Nephron progenitor cell (in vitro differentiated cells): ENCODE data around the gene COL9A3.

Experiments
- DNase-seq: peaks from one replicate; pipeline ENCODE4 v3.0.0; 2021
- H3K27ac Mint-ChIP-seq: 2 replicates; pipeline ENCODE4 v1.8.0; 2021; ENCODE audit warnings: mild to moderate bottlenecking, moderate library complexity, mixed read lengths
- H3K27me3 Mint-ChIP-seq: 2 replicates; pipeline ENCODE4 v1.8.0; 2021; ENCODE audit warnings: mild to moderate bottlenecking, low read depth, mixed read lengths; ENCODE audit not compliant: poor library complexity
- H3K36me3 Mint-ChIP-seq: 2 replicates; pipeline ENCODE4 v1.8.0; 2021; ENCODE audit warnings: low read depth, mixed read lengths
- H3K4me1 Mint-ChIP-seq: 2 replicates; pipeline ENCODE4 v1.8.0; 2021; ENCODE audit warnings: mixed read lengths
- H3K4me3 Mint-ChIP-seq: 2 replicates; pipeline ENCODE4 v1.8.0; 2021; ENCODE audit warnings: mild to moderate bottlenecking, moderate library complexity, mixed read lengths
- H3K9me3 Mint-ChIP-seq: 2 replicates; pipeline ENCODE4 v1.8.0; 2021; ENCODE audit warnings: mild to moderate bottlenecking, moderate library complexity, mixed read lengths
- TF ChIP-seq, protein P1 (sequence below): fragments of 200-600 bp; sonication (generic); IDR thresholded peaks from 2 replicates; pipeline ENCODE4 v1.5.0; 2021; ENCODE audit warnings: antibody characterized with exemption

Gene COL9A3

GRCh38 chr20:62885896-62886708, 69.3 kb downstream of the COL9A3 start:
- H3K9me3 Mint-ChIP-seq, result no peaks in the 10 kb centered on the region
- no peak for DNase-seq
- H3K27ac Mint-ChIP-seq, result peak overlapping the region; percentile 55
- TF ChIP-seq, protein P1, sequence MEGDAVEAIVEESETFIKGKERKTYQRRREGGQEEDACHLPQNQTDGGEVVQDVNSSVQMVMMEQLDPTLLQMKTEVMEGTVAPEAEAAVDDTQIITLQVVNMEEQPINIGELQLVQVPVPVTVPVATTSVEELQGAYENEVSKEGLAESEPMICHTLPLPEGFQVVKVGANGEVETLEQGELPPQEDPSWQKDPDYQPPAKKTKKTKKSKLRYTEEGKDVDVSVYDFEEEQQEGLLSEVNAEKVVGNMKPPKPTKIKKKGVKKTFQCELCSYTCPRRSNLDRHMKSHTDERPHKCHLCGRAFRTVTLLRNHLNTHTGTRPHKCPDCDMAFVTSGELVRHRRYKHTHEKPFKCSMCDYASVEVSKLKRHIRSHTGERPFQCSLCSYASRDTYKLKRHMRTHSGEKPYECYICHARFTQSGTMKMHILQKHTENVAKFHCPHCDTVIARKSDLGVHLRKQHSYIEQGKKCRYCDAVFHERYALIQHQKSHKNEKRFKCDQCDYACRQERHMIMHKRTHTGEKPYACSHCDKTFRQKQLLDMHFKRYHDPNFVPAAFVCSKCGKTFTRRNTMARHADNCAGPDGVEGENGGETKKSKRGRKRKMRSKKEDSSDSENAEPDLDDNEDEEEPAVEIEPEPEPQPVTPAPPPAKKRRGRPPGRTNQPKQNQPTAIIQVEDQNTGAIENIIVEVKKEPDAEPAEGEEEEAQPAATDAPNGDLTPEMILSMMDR, result no peak
- H3K4me1 Mint-ChIP-seq, result peaks cover 38% of the 10 kb centered on the region
- H3K4me3 Mint-ChIP-seq, result no peak overlapping the region
- no peaks in the 10 kb centered on the region for H3K27me3 Mint-ChIP-seq
- H3K36me3 Mint-ChIP-seq, result peaks cover 70% of the 10 kb centered on the region

DNA sequence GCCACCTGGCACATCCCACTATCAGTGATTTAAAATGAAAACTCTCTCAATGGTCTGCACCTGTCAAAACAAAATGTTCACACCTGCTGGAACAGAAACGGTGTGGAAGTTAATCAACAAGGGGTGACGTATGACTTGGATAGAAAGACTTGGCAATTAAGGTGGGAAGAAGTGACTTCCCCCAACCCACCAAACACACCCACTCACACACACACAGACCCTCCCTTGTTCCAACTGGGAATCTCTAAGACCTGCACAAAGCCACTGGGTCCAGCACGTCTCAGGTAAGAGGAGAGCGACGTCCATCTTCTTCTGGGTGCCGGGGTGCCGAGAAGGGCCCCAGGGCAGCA, 69.8 kb downstream of the COL9A3 start:
- TF ChIP-seq, protein P1, result no peak
- peak overlapping the region; percentile 55 for H3K27ac Mint-ChIP-seq
- H3K4me3 Mint-ChIP-seq, result no peak overlapping the region
- H3K9me3 Mint-ChIP-seq, result no peaks in the 10 kb centered on the region
- H3K4me1 Mint-ChIP-seq, result peaks cover 33% of the 10 kb centered on the region
- DNase-seq, result no peak
- no peaks in the 10 kb centered on the region for H3K27me3 Mint-ChIP-seq
- H3K36me3 Mint-ChIP-seq, result peaks cover 71% of the 10 kb centered on the region

DNA sequence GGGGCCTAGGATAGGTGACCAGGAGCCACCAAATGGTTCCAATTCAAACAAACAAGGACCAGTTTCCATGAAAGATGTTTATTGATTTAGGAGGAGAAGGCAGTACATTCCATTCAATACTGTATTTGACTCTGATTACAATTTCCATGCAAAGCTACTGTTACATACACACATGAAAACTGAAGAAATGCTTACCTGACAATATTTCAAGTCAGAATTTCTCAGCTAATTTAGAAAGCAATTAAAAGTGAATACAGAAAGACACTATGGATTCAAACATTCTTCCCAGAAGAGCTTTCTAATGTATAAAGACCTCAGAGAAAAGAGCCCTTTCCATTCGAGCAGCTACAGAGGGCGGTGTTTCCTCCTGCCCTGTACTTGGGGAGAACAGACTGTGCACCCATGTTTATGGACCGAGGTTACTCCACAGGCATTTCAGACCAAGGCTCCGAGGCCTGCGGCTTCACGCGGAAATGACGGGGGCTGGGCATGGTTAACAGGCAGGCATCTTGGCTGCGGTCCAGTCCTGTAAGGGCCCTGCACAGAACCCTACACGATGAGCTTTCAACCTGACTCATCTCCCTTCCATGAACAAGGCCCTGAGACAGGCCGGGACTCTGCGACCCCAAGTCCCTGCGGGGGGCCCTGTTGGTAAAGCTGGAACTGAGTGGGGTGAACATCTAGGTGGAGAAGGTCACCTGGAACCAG, 70.5 kb downstream of the COL9A3 start:
- Mint-ChIP-seq H3K4me3 (no peak overlapping the region), H3K4me1 (peaks cover 28% of the 10 kb centered on the region), H3K27me3 (no peaks in the 10 kb centered on the region), H3K36me3 (peaks cover 71% of the 10 kb centered on the region), H3K27ac (peak overlapping the region; percentile 66), H3K9me3 (no peaks in the 10 kb centered on the region)
- TF ChIP-seq, protein P1, result no peak
- no peak for DNase-seq

GRCh38 chr20:62887860-62888239, 71.0 kb downstream of the COL9A3 start:
- no peak for DNase-seq
- H3K9me3 Mint-ChIP-seq, result no peaks in the 10 kb centered on the region
- no peak overlapping the region for H3K4me3 Mint-ChIP-seq
- H3K27me3 Mint-ChIP-seq, result no peaks in the 10 kb centered on the region
- TF ChIP-seq, protein P1, result no peak
- peaks cover 32% of the 10 kb centered on the region for H3K4me1 Mint-ChIP-seq
- peaks cover 75% of the 10 kb centered on the region for H3K36me3 Mint-ChIP-seq
- peak overlapping the region; percentile 45 for H3K27ac Mint-ChIP-seq

GRCh38 chr20:62888406-62888805, 71.6 kb downstream of the COL9A3 start:
- Mint-ChIP-seq H3K27ac (no peak overlapping the region), H3K9me3 (no peaks in the 10 kb centered on the region), H3K4me1 (peaks cover 34% of the 10 kb centered on the region), H3K27me3 (no peaks in the 10 kb centered on the region), H3K4me3 (no peak overlapping the region), H3K36me3 (peaks cover 80% of the 10 kb centered on the region)
- TF ChIP-seq, protein P1, result no peak
- no peak for DNase-seq
